GM10847 (cell line): ENCODE results near the gene RAB6B.

Experiments
- POLR2A ChIP-seq: IDR thresholded peaks from 2 replicates; pipeline ENCODE4 v1.6.1; 2011; ENCODE audit not compliant: insufficient read length; ENCODE audit errors: extremely low read depth

The RAB6B gene

DNA sequence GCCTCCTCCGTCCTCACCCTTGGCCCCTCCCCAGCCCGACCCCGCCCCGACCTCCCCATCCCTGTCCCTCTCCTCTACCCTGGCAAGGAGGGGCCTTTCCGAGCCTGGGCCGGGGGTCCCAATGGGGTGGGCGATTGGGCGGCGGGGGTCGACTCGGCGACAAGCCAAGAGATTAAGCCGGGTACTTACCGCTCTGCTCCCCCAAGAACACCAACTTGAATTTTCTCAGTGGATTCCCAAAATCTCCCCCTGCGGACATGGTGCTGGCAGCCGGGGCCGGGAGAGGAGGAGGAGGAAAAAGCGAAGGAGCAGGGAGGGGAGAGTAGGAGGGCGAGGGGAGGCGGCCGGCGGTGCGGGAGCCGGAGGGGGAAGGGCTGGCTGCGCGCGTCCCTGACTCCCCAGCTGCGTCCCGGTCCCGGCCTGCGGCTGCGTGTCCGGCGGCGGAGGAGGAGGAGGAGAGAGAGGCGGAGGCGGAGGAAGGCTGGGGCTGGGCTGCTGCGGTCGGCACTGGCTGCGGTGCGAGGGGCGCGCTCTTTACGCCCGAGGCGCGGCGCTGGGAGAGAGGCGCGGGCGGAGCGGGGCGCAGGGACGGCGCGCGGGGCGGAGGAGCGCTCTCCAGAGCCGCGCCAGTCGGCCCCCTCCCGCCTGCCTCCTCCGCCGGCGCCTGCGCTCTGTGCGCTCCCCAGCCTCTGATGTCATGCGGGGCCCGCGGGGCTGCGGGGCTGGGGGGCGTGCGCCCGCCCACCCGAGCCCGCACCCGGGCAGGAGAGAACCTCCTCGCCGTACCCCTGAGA lies at the start of gene RAB6B:
Gene RAB6B, minus strand, starts transcription at position 675 of the 794 bp plus-strand sequence. Its CDS starts 416 bp downstream, at position 259.
- TF ChIP-seq POLR2A, result no peak

DNA sequence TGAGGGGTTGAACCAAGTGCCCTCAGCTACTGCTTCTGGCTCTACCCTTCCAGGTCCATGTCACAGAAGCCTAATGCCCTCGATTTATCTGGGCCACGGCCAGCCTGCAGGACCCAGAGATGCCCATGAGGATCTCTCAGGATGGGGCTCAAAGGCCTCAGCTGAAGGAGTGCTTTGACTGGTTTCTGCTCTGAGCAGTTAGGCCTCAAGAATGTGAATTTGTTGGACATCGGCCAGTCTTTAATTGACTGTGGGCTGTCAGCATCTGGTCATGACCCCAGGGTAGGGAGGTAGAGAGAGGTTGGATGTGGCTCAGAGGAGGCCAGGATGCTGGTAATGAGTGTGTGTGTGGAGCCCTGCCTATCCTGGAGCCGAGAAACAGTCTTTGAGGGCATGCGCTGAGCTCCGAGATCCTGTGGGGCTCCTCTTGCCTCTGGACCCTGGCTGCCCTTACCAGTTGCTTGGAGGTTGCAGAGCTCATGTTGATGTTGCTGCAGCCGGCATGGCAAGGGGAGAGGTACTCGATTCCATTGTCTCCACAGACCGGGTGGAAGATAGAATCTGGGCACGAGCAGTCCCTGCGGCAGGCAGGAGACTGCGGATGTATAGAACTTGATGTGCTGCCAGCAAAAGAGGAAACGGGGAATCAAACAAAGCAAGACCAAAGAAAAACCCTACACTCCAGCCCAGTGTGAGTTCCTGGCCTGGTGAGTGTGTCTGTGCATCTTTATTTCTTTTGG lies 49.1 kb upstream of the RAB6B start:
- TF ChIP-seq POLR2A, result no peak

DNA sequence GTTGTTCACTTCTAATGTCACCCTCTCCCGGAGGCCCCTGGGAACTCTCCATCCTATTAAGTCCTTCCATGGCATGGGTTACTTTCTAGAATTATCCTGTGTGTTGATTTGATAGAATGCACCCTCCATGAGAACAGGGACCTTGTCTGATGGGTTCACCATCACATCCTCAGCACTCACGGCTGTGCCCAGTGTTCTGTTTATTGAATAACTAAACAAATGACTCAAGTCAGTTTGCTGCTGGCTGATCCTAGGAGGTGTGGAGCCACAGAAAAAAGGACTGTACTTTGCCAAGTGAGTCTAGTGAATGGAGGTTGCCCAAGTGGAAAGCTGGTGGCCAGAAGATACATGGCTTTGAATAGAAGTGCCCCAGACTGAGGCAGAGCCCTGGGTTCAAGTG lies 48.5 kb upstream of the RAB6B start:
- no peak for TF ChIP-seq POLR2A

DNA sequence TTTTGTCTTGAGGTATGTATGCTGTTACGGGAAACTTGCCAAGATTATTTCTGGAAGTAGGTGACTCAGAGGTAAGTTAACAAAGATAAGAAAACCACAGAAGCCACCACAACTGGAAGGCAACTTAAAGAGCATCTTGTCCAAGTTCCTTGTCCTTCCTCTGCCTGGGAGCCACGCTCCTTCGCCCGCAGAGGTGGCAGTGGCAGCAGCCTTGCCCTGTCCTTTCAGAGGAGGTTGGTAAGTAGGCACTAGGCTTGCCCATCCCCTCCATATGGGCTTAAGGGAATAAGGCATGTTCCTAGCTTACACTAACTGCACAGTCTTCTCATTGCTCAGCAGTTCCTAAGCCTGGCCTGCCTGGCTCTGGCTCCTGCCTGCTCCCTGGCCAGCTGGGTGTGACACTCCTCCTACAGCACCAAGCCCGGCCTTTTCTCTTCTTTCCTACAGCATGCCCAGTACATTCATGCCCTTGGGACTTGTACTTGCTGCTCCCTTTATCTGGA lies 48.0 kb upstream of the RAB6B start:
- TF ChIP-seq POLR2A, result no peak

DNA sequence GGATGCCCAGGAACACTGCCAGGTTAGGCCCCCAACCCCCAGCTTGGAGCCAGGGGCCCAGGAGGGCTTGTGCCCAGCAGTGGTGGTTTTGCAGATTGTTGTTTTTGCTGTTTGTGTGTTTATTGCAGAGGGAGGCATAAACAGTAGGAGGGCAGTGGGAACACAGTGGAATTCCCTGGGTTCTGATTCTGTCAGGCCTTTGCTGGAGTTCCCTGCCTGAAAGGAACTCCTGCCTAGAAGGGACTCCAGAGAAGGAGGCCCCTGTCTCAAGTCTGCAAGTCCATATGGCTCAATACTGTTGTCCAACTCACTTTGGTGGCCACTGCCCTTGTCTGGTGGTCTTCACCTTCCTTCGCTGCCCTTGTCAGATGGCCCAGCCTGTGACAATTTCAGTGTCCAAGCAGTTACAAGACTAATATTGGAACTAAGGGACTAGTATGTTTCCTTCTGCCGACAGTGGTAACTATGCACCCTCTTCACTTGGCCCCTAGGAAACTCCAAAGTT lies 47.4 kb upstream of the RAB6B start:
- no peak for TF ChIP-seq POLR2A

DNA sequence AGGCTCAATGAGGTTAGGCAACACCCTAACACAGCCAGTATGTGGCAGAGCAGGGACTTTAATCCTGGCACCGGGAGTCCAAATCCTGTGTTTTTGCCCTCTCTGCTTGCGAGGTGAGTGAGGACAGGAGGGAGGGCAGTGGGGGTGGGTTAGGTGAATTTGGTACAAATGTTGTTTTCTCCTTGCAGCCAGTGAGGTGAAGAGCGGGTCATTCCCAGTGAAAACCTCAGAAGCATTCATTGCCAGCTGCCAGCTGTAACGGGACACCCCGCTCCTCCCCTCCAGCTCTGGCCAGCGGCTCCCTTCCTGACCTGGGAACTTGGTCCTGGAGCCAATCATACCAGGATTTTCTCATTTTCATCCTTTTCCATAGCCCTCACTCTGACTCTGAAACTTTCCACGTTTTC lies 45.7 kb upstream of the RAB6B start:
- no peak for TF ChIP-seq POLR2A

DNA sequence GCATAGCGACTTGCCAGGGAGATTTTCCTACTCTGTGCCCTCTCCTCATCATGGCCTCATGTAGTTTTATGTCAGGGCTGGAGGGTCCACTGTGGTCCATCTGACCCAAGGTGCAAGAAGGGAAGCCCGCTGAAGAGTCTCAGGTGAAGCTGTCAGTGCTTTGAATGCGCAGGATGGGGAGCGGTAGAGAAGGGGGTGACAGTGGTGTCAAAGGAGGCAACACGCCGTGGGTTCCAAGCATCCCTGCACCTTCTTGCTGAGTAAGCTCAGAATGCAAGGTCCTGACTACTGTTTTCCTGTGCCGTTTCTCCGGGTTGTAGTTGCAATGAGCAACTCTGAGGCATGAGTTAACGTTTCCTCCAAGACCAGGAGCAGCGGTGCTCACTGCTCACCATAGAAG lies 44.9 kb upstream of the RAB6B start:
- no peak for TF ChIP-seq POLR2A

DNA sequence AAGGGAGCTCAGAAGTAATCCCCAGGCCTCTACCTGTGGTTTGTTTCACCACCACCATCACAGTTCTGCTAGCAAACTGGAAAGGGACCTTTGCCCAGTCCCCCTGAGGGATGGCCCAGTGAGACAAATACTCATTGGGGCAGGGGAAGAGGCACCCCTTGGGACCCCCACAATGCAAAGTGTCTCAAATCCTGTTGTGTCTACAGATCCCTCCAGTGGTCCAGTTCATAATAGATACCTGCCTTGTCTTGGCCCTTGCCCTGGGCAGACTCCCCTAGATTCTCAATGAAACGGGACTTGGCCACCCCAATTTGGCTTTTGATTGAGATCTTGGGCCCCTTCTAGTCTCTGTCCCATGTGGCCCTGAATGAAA lies 43.8 kb upstream of the RAB6B start:
- no peak for TF ChIP-seq POLR2A

DNA sequence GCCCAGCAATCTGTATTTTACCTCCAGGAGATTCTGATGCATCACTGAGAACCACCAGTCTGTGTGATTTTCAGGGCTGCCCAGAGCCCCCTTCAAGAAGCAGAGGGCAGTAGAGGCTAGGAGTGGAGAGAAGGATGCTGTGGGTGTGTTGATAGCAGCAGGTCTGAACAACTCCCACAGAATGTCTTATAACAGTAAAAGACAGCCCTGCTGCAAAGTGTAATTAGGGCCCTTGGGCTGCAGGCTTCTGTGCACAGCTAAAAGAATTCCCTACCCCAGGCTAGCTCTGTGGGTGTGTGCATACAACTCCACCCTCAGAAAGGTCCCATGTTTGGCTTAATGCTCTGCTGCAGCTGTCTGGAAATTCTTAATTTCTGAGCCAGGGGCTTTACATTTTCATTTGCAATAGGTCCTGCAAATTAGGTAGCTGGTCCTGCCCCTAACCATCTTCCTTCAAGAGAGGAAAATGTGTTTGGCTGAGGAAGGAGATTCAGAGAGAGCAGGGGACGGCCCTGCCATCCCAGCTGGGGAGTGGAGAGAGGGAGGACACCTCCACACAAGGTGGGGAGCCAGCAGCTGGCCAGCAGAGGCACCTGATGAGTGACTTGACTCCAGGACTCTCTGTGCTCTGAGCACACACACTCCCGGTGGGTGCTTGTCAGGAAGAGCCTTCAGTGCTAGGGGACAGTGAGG lies 43.2 kb upstream of the RAB6B start:
- no peak for TF ChIP-seq POLR2A

DNA sequence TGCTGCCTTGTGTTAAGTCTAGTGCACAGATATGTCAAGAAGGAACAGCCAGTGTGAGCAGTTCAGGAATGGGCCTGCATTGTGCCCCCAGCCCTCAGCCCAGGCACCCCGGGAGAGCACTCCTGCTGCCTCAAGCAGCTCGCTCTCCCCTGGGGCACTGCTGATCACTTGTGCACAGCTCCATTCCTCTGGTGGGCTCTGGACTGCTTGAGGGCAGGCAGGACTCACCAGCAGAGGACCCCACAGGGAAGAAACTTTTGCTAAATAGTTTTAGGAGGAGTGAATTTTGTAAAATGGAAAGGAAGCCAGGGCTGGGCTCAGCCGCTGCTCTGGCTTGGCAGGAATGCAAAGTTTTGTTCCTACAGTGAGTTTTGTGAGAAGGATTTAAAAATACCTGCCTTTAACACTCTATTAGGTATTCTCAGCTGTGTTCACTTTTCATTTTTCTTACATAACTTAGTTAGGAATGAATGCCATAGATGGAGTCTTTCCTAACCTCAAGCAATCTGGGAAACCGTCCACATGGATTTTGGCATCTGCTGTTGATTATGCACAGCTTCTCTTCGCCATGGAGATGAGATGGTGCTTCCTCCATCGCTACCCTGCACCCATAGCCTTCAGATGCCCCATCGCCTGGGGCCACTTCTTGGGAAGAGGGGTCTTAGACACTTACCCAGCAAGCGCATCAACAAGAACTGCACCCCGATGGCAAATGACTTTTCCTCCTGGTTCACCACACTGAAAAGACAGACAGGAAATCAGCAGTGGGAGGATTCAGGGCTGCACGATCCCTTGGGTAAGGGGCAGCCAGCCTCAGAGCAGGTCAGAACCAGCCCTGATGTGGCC lies 42.3 kb upstream of the RAB6B start:
- TF ChIP-seq POLR2A, result no peak

DNA sequence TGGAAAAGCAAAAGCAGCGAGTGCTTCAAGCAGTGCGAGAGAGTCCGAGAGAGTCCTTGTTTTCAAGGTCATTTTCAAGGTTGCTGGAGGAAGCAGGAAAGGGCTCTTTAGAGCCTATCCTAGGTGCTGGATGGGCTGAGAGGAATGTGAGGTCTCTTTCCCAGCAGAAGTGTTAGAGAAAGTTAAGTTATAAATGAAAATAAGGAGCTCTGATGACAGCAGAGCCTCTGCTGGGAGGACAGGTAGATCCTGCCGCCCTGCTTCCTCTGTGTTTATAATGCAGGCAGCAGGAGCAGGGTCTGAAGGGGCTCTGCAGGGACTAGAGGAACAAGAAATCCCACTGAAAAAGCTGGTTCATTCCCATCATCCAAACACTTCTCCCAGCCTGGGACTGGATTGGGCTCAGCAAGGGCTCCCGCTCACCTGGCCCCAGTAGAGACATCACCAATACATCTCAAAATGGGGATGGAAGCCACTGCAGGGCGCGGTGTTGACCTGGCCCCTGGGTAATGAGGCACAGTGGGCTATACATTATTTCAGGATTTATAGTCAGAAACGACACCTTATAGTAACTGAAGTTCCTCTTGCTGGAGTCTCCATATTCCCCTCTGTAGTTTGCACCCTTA lies 41.5 kb upstream of the RAB6B start:
- TF ChIP-seq POLR2A, result no peak

DNA sequence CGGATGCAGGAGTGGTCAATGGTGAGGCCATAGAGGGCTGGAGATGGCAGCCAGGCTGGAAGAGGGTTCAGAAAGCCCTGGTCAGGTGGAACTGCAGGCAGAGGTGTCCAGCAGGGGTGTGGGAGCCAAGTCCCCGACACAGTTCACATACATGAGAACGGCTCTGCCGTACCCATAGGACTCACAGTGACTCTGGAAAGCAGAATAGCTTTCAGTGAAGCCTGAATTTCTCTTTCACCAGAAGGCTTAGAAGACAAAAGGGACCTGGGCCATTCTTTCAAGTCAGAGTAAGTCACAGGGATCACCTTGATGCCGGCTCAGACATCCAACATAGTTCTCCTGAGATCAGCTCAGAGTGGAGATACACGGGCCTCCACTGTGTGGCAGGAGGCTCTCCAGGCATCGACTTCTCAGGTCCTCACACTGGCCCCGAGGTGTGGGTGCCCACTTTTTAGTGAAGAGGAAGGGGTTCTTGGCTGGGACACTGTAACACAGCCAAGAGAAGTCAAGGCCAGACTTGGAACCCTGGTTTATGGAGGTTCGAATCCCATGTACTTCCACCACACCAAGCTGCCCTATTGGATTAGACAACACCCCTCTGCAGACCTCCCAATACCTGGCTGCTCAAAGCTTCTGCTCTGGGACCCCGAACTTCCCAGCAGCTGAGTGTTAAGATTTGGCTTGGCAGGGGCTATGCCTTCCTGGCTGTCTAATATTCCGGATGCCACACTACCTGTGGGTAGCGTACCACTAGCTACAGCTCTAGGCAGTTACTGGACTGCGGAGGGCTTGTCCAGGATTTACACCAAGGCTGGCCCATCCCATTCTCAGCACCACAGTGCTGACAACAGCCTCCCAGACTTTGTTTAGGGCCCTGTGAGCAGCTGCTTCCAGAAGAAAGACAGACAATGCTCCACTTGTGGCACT lies 40.4 kb upstream of the RAB6B start:
- no peak for TF ChIP-seq POLR2A
